VCaP (cell line): ENCODE results near the gene PRIMA1.

ENCODE experiments used
- H3K27ac ChIP-seq: fragments of 450-650 bp; 2 replicates; pipeline ENCODE4 v1.5.1; 2017
- CTCF ChIP-seq: fragments of 450-650 bp; conservative IDR thresholded peaks from 2 replicates; pipeline ENCODE4 v1.5.1; 2017; ENCODE audit warnings: mild to moderate bottlenecking, moderate library complexity

PRIMA1 gene

DNA sequence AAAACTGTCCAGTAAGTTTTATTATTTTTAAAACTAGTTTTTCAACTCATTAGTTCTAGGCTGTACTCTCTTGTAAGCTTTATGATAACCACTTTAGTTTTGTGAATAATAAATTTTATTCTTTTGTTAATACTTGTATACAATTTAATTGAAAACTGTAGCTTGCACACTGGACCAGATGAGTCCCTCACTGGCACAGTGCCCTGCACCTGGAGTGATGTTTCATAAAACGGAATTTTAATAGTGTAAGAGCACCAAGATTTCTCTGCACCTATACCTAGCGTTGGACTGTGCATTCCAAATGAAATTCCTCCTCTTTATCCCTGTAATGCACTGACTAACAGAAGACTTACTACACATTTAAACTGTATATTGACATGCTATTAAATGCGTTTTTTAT lies 80.8 kb downstream of the PRIMA1 start:
- TF ChIP-seq CTCF: no peak
- H3K27ac ChIP-seq: no peak overlapping the region

DNA sequence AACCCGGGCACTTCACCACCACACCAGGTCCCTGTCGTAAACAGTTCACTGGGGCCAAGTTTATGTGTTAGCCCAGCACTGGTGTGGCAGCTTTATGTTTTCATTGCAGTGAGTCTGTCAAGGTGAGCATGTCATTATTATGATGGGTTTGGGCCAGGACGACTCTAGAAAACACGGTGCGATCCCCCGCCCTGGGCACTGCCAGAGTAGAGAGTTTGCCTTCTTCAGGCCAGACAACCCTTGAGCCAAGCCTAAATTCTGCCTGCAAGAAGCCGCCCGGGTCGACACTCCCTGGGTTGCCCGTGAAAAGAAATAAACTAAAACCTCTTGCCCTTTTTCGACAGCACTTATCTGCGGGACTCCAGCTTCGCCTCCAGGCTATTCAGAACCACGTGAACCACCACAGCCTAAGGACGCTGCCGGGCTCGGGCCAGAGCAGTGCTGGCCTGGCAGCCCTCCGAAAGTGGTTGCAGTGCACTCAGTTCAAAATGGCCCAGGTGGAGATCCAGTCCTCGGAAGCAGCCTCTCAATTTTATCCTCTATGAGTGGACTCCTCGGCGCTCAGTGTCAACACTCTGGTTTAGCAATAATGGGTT lies 81.8 kb downstream of the PRIMA1 start:
- H3K27ac ChIP-seq: no peak overlapping the region
- TF ChIP-seq CTCF: no peak

DNA sequence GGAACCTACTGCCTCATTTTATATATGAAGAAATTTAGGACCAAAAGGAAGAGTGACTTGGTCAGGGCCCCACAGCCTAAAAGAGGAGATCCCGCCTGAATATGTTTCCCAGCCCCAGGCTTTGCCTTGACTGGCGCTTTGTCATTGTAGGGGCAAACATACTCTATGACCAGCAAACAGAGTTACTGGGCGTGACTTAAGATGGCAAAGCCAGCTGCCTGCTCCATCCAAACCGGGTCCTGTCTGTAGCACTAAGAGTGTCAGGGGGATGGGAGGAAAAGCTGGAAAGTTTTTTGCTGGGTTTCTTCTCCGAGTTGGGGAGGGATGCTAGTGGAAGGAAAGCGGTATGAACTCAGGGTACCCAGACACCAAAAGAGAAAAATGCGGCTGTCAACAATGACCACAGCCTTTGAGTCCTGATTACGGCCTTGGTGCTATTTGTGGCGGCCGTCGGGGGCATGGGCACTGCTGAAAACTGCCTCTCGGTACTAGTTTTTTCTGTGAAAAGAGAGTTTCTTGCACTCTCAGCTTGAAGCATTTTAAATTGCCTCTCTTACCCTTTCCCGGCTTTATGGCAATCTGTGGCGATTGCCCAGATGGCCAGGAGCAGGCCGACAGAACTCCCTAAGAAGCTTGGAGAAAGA lies 82.7 kb downstream of the PRIMA1 start:
- no peak overlapping the region for H3K27ac ChIP-seq
- no peak for TF ChIP-seq CTCF

DNA sequence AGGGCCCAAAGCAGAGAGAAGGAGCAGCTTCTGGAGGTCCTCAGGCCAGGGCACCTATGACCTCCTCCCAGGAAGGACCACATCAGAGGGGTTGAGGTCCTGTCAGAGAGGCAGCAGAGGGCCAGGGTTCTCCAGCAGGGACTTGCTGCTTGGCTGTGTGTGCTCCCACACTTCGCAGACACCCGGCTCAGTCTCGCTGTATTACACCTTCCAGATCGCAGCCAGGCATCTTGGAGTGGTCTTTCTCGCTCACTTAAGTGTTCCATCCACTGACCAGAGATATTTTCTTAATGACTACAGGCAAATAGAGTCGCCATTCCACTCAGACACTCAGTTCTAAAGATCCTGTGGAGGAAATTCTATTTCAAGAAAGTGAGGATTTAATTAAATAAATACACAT lies 84.3 kb downstream of the PRIMA1 start:
- H3K27ac ChIP-seq: no peak overlapping the region
- no peak for TF ChIP-seq CTCF

DNA sequence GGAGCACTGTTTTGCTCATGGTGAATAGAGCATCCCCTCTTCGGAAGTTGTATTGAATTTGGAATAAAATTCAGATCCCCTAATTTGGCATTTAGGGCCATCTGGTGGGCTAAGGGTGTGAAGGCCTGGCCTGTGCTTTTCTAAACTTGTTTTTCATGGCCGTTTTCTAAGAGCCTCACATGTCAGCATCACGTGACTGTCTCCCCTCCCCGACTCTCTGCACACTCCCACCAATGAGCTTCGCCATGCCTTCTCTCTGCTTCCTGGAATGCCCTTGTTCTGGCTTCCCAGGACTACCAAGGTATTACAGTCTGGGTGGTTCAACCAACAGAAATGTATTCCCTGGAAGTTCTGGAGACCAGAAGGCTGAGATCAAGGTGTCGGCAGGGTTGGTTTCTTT lies 85.3 kb downstream of the PRIMA1 start:
- no peak overlapping the region for H3K27ac ChIP-seq
- no peak for TF ChIP-seq CTCF

GRCh38 chr14:93701562-93701961 lies 86.7 kb downstream of the PRIMA1 start:
- no peak for TF ChIP-seq CTCF
- H3K27ac ChIP-seq: no peak overlapping the region

DNA sequence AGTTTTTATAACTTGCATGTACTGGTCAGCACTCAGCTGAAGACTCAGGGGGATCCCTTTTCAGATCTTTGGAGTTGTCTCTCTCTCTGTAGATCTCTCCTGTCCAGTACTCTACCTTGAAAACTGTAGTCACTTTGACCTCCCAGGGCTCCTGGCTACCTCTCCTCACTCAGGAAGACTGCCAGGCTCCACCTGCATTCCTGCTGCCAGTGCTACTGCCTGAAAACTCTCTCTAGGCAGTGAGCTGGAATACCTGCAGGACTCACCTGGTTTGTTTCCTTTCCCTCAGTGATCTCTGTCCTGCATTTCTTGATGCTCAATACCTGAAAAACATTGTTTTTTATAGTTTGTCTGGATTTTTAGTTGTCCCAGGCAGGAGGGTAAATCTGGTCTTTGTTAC lies 87.4 kb downstream of the PRIMA1 start:
- TF ChIP-seq CTCF: no peak
- no peak overlapping the region for H3K27ac ChIP-seq
